OCI-LY3 (cell line): ENCODE data around the gene MCC.

Experiments
- CTCF ChIP-seq: fragments of 200-600, 300-600 bp; sonication (generic); IDR thresholded peaks from 2 replicates; pipeline ENCODE4 v1.5.1; 2014; ENCODE audit warnings: antibody characterized with exemption, low read length, low read depth
- EZH2phosphoT487 ChIP-seq: fragments of 200-600 bp; shearing (Covaris generic); IDR thresholded peaks from 2 replicates; pipeline ENCODE4 v1.6.1; 2018; ENCODE audit warnings: antibody characterized with exemption, mixed run types, low read depth

- TF ChIP-seq CTCF = no peak
- no peak for TF ChIP-seq EZH2phosphoT487
Observed at GRCh38 chr5:113064806-113065205, 423.4 kb downstream of the MCC start.
